H1 (cell line): ENCODE measurements around the gene PROK2. TPM values are rescaled to one million over a fixed set of nuclear protein-coding genes. Genes with fewer than 3 reads are reported as not detected.
A peak's percentile ranks its signal among the peaks of the same experiment; 100 is the strongest.

Experiments
- CTCF ChIA-PET: fragments of 300-600 bp; sonication (Branson Sonifier 250); formaldehyde crosslinking; loops from one replicate; lab custom pipeline; 2021; ENCODE audit not compliant: partially characterized antibody; lab: Charles Lee
- POLR2A ChIA-PET: fragments of 300-600 bp; sonication (Branson Sonifier 250); formaldehyde crosslinking; loops from one replicate; lab custom pipeline; 2021; ENCODE audit warnings: inconsistent platforms; ENCODE audit not compliant: partially characterized antibody; lab: Charles Lee
- DNase-seq, 2 experiments: peaks; one replicate each; pipeline versions ENCODE4 v3.0.0 to v3.0.0-alpha.2; 2010 to 2022; ENCODE audit warnings: low spot score in 2 of 2, low read depth in 1 of 2, mixed read lengths in 1 of 2
- FAIRE-seq: peaks from 2 replicates; lab custom pipeline; 2011; peaks lifted over from hg19 to GRCh38; lab: Jason Lieb, UNC
- H2AFZ ChIP-seq: 2 replicates; pipeline ENCODE4 v1.8.1; 2012; ENCODE audit warnings: low read length, inconsistent platforms
- H2AK5ac ChIP-seq: 2 replicates; pipeline ENCODE4 v1.6.1; 2013; ENCODE audit warnings: low read depth, low read length
- H2BK120ac ChIP-seq: replicated peaks from 2 replicates; pipeline ENCODE3; 2013; ENCODE audit warnings: low read depth, low read length, inconsistent platforms
- H2BK12ac ChIP-seq: 2 replicates; pipeline ENCODE4 v1.6.1; 2013; ENCODE audit warnings: low read depth, low read length
- H2BK15ac ChIP-seq: 2 replicates; pipeline ENCODE4 v1.6.1; 2013; ENCODE audit warnings: low read length
- H2BK20ac ChIP-seq: 2 replicates; pipeline ENCODE4 v1.6.1; 2013; ENCODE audit warnings: low read length
- H2BK5ac ChIP-seq: 2 replicates; pipeline ENCODE4 v1.6.1; 2013; ENCODE audit warnings: low read depth, low read length
- H3K14ac ChIP-seq: 2 replicates; pipeline ENCODE4 v1.6.1; 2013; ENCODE audit warnings: inconsistent platforms; ENCODE audit not compliant: insufficient read length
- H3K18ac ChIP-seq: 2 replicates; pipeline ENCODE4 v1.6.1; 2013; ENCODE audit warnings: low read length; ENCODE audit errors: extremely low read depth
- H3K23ac ChIP-seq: 2 replicates; pipeline ENCODE4 v1.6.1; 2013; ENCODE audit warnings: inconsistent platforms; ENCODE audit not compliant: insufficient read length
- H3K23me2 ChIP-seq: 2 replicates; pipeline ENCODE4 v1.6.1; 2013; ENCODE audit warnings: low read depth, low read length
- H3K27ac ChIP-seq: 2 replicates; pipeline ENCODE4 v1.6.1; 2011; ENCODE audit warnings: low read depth, low read length, inconsistent platforms
- H3K27me3 ChIP-seq, 4 experiments: replicated peaks in 1 of 4; 1 replicate in 1 of 4; 2 replicates in 3 of 4; pipeline versions ENCODE4 v1.6.1 to v1.8.1; 2011 to 2013; ENCODE audit warnings: low read length in 3 of 4, mild to moderate bottlenecking in 3 of 4, inconsistent platforms in 2 of 4, mixed read lengths in 2 of 4, moderate library complexity in 1 of 4; ENCODE audit not compliant: control insufficient read depth in 3 of 4, insufficient read depth in 3 of 4; ENCODE audit errors: extremely low read depth in 1 of 4
- H3K36me3 ChIP-seq, 4 experiments: 2 replicates each; pipeline versions ENCODE4 v1.6.1 to v1.8.1; 2011 to 2013; ENCODE audit warnings: mild to moderate bottlenecking in 4 of 4, low read length in 3 of 4, moderate library complexity in 2 of 4, control low read depth in 1 of 4, inconsistent platforms in 1 of 4; ENCODE audit not compliant: insufficient read depth in 4 of 4, control insufficient read depth in 2 of 4
- H3K4ac ChIP-seq: replicated peaks from 2 replicates; pipeline ENCODE3; 2013; ENCODE audit warnings: low read length, low read depth, mixed read lengths, inconsistent platforms; ENCODE audit not compliant: insufficient read length
- H3K4me1 ChIP-seq, 4 experiments: replicated peaks in 1 of 4; 1 replicate in 1 of 4; 2 replicates in 3 of 4; pipeline versions ENCODE4 v1.6.1 to v1.8.1; 2011 to 2013; ENCODE audit warnings: low read length in 3 of 4, inconsistent platforms in 2 of 4, mixed read lengths in 1 of 4; ENCODE audit not compliant: insufficient read depth in 4 of 4, control insufficient read depth in 3 of 4
- H3K4me2 ChIP-seq, 2 experiments: 2 replicates each; pipeline versions ENCODE4 v1.6.1 to v1.8.1; 2011 to 2013; ENCODE audit warnings: low read depth in 2 of 2, low read length in 2 of 2, control low read depth in 1 of 2, inconsistent platforms in 1 of 2, mild to moderate bottlenecking in 1 of 2; ENCODE audit not compliant: insufficient read depth in 1 of 2
- H3K4me3 ChIP-seq, 4 experiments: fragments of 200-600, 300-600 bp in 1 of 4; sonication (generic), shearing (Covaris generic), sonication (Bioruptor Twin) in 1 of 4; 2 replicates each; pipeline versions ENCODE4 v1.5.1 to v1.8.1; 2011 to 2016; ENCODE audit warnings: low read length in 4 of 4, low read depth in 3 of 4, control low read depth in 2 of 4, inconsistent platforms in 2 of 4, mild to moderate bottlenecking in 2 of 4, mixed read lengths in 1 of 4, moderate library complexity in 1 of 4; ENCODE audit not compliant: insufficient read depth in 2 of 4; ENCODE audit errors: extremely low read depth in 1 of 4
- H3K56ac ChIP-seq: replicated peaks from 2 replicates; pipeline ENCODE3; 2013; ENCODE audit warnings: low read depth, mild to moderate bottlenecking, mixed read lengths, low read length, inconsistent platforms; ENCODE audit not compliant: insufficient read length
- H3K79me1 ChIP-seq: 2 replicates; pipeline ENCODE4 v1.6.1; 2013; ENCODE audit warnings: low read depth, low read length, control low read depth
- H3K79me2 ChIP-seq, 2 experiments: 2 replicates each; pipeline versions ENCODE4 v1.6.1 to v1.8.1; 2012 to 2013; ENCODE audit warnings: low read length in 2 of 2, mild to moderate bottlenecking in 2 of 2, inconsistent platforms in 1 of 2; ENCODE audit not compliant: insufficient read depth in 2 of 2, control insufficient read depth in 1 of 2
- H3K9ac ChIP-seq, 4 experiments: replicated peaks in 1 of 4; 1 replicate in 1 of 4; 2 replicates in 3 of 4; pipeline versions ENCODE4 v1.6.1 to v1.8.1; 2011 to 2013; ENCODE audit warnings: low read depth in 3 of 4, low read length in 3 of 4, control low read depth in 2 of 4, mild to moderate bottlenecking in 2 of 4, moderate library complexity in 2 of 4, inconsistent platforms in 1 of 4; ENCODE audit errors: extremely low read depth in 1 of 4
- H3K9me3 ChIP-seq, 2 experiments: 2 replicates each; pipeline versions ENCODE4 v1.6.1 to v1.8.1; 2012 to 2013; ENCODE audit warnings: mild to moderate bottlenecking in 2 of 2, moderate library complexity in 2 of 2, control low read depth in 1 of 2, inconsistent platforms in 1 of 2, low read depth in 1 of 2, low read length in 1 of 2, mixed read lengths in 1 of 2; ENCODE audit not compliant: insufficient read depth in 2 of 2
- H4K20me1 ChIP-seq, 2 experiments: replicated peaks in 1 of 2; 2 replicates each; pipeline versions ENCODE3 to v1.8.1; 2011 to 2013; ENCODE audit warnings: inconsistent platforms in 2 of 2, low read length in 2 of 2, mild to moderate bottlenecking in 1 of 2; ENCODE audit not compliant: insufficient read depth in 2 of 2, control insufficient read depth in 1 of 2
- H4K5ac ChIP-seq: 2 replicates; pipeline ENCODE4 v1.6.1; 2013; ENCODE audit warnings: low read length, low read depth, mixed read lengths, inconsistent platforms; ENCODE audit not compliant: insufficient read length
- H4K8ac ChIP-seq: 2 replicates; pipeline ENCODE4 v1.8.0; 2013; ENCODE audit warnings: mild to moderate bottlenecking, moderate library complexity, low read length, inconsistent platforms; ENCODE audit not compliant: insufficient read depth; ENCODE audit errors: extremely low read depth
- H4K91ac ChIP-seq: replicated peaks from 2 replicates; pipeline ENCODE3; 2013; ENCODE audit warnings: low read length, mixed read lengths, inconsistent platforms; ENCODE audit not compliant: insufficient read length
- EGR1 ChIP-seq: IDR thresholded peaks from 2 replicates; pipeline ENCODE4 v1.6.1; 2011; ENCODE audit warnings: low read depth, low read length, borderline replicate concordance
- JUN ChIP-seq: IDR thresholded peaks from 2 replicates; pipeline ENCODE4 v1.6.1; 2011; ENCODE audit warnings: low read depth, mild to moderate bottlenecking, improper control_type of control experiment, low read length
- KDM1A ChIP-seq: fragments of 200-600, 300-600 bp; sonication (generic); IDR thresholded peaks from 2 replicates; pipeline ENCODE4 v1.7.1; 2016; ENCODE audit warnings: mild to moderate bottlenecking, low read length, borderline replicate concordance
- RAD21 ChIP-seq, 2 experiments: IDR thresholded peaks in 1 of 2; conservative IDR thresholded peaks in 1 of 2; 2 replicates each; pipeline ENCODE4 v1.6.1; 2011; ENCODE audit warnings: low read depth in 2 of 2, low read length in 2 of 2, improper control_type of control experiment in 1 of 2, inconsistent platforms in 1 of 2, mild to moderate bottlenecking in 1 of 2, moderate library complexity in 1 of 2
- RNF2 ChIP-seq: fragments of 200-900, 300-1000 bp; sonication (generic); IDR thresholded peaks from 2 replicates; pipeline ENCODE4 v1.7.1; 2016; ENCODE audit warnings: borderline replicate concordance, low read depth, mild to moderate bottlenecking, antibody characterized with exemption, low read length; ENCODE audit not compliant: poor library complexity, severe bottlenecking; ENCODE audit errors: missing control alignments
- RXRA ChIP-seq: IDR thresholded peaks from 2 replicates; pipeline ENCODE4 v1.6.1; 2011; ENCODE audit warnings: low read depth, mild to moderate bottlenecking, low read length, moderate library complexity; ENCODE audit not compliant: insufficient read depth
- SAP30 ChIP-seq: fragments of 300-600 bp; sonication (generic); IDR thresholded peaks from 2 replicates; pipeline ENCODE4 v1.7.1; 2012; ENCODE audit warnings: low read length, moderate library complexity, mild to moderate bottlenecking, inconsistent platforms; ENCODE audit not compliant: insufficient read depth, insufficient replicate concordance
- TEAD4 ChIP-seq: IDR thresholded peaks from 2 replicates; pipeline ENCODE4 v1.6.1; 2012; ENCODE audit warnings: low read depth, low read length, inconsistent platforms, mixed read lengths
- WGBS, 2 experiments: shearing (Covaris generic) in 1 of 2; methylation state at CpG; one replicate each; pipeline versions ENCODE4 v1.1.6 to v1.1.7; 2013 to 2015; ENCODE audit warnings: low lambda C conversion rate in 2 of 2, mixed read lengths in 2 of 2, inconsistent platforms in 1 of 2, low coverage in 1 of 2, missing lambda C conversion rate in 1 of 2; ENCODE audit not compliant: insufficient replicate concordance in 2 of 2, insufficient coverage in 1 of 2, insufficient read length in 1 of 2; ENCODE audit errors: extremely low coverage in 1 of 2, missing lambda C conversion rate in 1 of 2; 5-methylcytosine and 5-hydroxymethylcytosine counted together
- polyA plus RNA-seq, 7 experiments: library from polyadenylated mRNA; depleted of rRNA in 3 of 7; stranded (reverse) in 5 of 7; unstranded in 2 of 7; fragments of >200 nt in 5 of 7; fragments of 200-250 nt in 2 of 7; gene quantifications; 1 replicate in 5 of 7; 2 replicates in 1 of 7; 4 replicates in 1 of 7; pipeline versions ENCODE4 v1.2.1 to v1.2.3, GENCODE V29; 2011 to 2013; ENCODE audit warnings: missing spikeins in 2 of 7, mixed read lengths in 2 of 7
- total RNA-seq: library from RNA; stranded (reverse); fragmentation: NEBNext Ultra II Directional; extraction: Animal tissue kit (Norgen Biotek cat#: 25700); gene quantifications from 2 replicates; pipeline ENCODE4 v1.2.1, GENCODE V29; 2021

PROK2 gene
- total and polyA plus RNA-seq, 2 of the 8 experiments (the other 6 are each of a cell fraction or from before 2014, with no cell fraction given), result 0.50 to 1.8 TPM

- peak overlapping the region in 1 of 2 experiments; percentile 27; a peak in 2 of 4 replicates for H3K4me2 ChIP-seq
- no peak overlapping the region for H4K8ac ChIP-seq
- H4K20me1 ChIP-seq, result no peaks in the 10 kb centered on the region
- H2AFZ ChIP-seq, result no peak overlapping the region
- no peak overlapping the region for H4K5ac ChIP-seq
- DNase-seq (no peak), FAIRE-seq (peak; percentile 13)
- H3K9ac ChIP-seq, result no peak overlapping the region
- no peak overlapping the region for H3K23ac ChIP-seq
- H3K23me2 ChIP-seq, result peaks cover 5% of the 10 kb centered on the region; the same call in 1 of the 2 replicates
- H2AK5ac ChIP-seq, result no peak overlapping the region
- no peaks in the 10 kb centered on the region for H3K9me3 ChIP-seq
- no peaks in the 10 kb centered on the region for H3K79me2 ChIP-seq
- H2BK15ac ChIP-seq, result no peak overlapping the region
- no peak overlapping the region for H3K4ac ChIP-seq
- no peak overlapping the region for H3K14ac ChIP-seq
- ChIA-PET POLR2A (interaction anchor here (1.2 kb wide), 1 partner anchor 50 kb away, joined by 5 read pairs; no protein-coding TSS in a partner anchor), CTCF (interaction anchor here (1.1 to 1.3 kb wide), 2 partner anchors 19 to 102 kb away, joined by 3 to 4 read pairs; no protein-coding TSS in a partner anchor)
- peaks cover 6 to 21% (median 15%) of the 10 kb centered on the region in 4 experiments for H3K27me3 ChIP-seq
- H4K91ac ChIP-seq, result no peak overlapping the region
- no peak overlapping the region; a peak in 1 of 8 replicates for H3K4me3 ChIP-seq
- H3K18ac ChIP-seq, result no peak overlapping the region
- H3K27ac ChIP-seq, result no peak overlapping the region
- no peak overlapping the region for H3K56ac ChIP-seq
- H2BK5ac ChIP-seq, result no peak overlapping the region
- WGBS, 2 experiments, result 53% methylated on average over 6 of the region's 6 CpGs; no CpG with 5 or more reads in 1 of the 2 experiments
- H3K4me1 ChIP-seq, result peaks cover 6 to 12% (median 11%) of the 10 kb centered on the region in 4 experiments
- no peaks in the 10 kb centered on the region; the same call in 1 of the 2 replicates for H3K79me1 ChIP-seq
- no peak overlapping the region for H2BK12ac ChIP-seq
- H2BK120ac ChIP-seq, result no peak overlapping the region
- TF ChIP-seq KDM1A (no peak), RAD21 (IDR thresholded peaks at IDR 0.05 in 1 of 2, conservative IDR thresholded peaks at IDR 0.05 in 1 of 2; ENCODE audit: low read depth in 2 of 2, low read length in 2 of 2) (no peak), SAP30 (no peak), JUN (no peak), EGR1 (no peak), TEAD4 (no peak), RXRA (no peak), RNF2 (no peak)
- TF ChIP-seq, all 59 proteins: peak for 0
- H2BK20ac ChIP-seq, result 0 out of 2 replicates have a peak overlapping the region, but pooled peaks have one; percentile 4
- no peaks in the 10 kb centered on the region for H3K36me3 ChIP-seq
These were observed 5.1 kb downstream of the PROK2 start for GRCh38 chr3:71779674-71780377.
